H1 (cell line): Measurements from ENCODE around the gene CGB7.
"Not testable (repeated sequence)": the region's sequence is repeated elsewhere in the genome, so short reads cannot be mapped to it uniquely, and the experiment has no call there.

Experiments used
- CTCF ChIP-seq, 3 experiments: IDR thresholded peaks; 1 replicate in 2 of 3; 2 replicates in 1 of 3; pipeline versions ENCODE4 v1.5.1 to v1.6.1; 2011; ENCODE audit warnings: low read length in 3 of 3, mild to moderate bottlenecking in 3 of 3, inconsistent platforms in 2 of 3, low read depth in 1 of 3, moderate library complexity in 1 of 3; ENCODE audit not compliant: insufficient read depth in 1 of 3; ENCODE audit errors: control extremely low read depth in 1 of 3
- FOSL1 ChIP-seq: IDR thresholded peaks from 2 replicates; pipeline ENCODE4 v1.6.1; 2011; ENCODE audit warnings: mild to moderate bottlenecking, low read depth, low read length, moderate library complexity; ENCODE audit not compliant: insufficient read depth
- TF ChIP-seq, protein P1 (sequence below): IDR thresholded peaks from 2 replicates; pipeline ENCODE4 v1.6.1; 2011; ENCODE audit warnings: low read length, improper control_type of control experiment

DNA sequence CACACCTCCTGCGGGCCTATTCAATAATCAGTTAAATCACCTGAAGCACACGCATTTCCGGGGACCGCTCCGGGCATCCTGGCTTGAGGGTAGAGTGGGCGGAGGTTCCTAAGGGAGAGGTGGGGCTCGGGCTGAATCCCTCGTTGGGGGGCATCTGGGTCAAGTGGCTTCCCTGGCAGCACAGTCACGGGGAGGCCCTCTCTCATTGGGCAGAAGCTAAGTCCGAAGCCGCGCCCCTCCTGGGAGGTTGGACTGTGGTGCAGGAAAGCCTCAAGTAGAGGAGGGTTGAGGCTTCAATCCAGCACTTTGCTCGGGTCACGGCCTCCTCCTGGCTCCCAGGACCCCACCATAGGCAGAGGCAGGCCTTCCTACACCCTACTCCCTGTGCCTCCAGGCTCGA is 14.0 kb downstream of the CGB7 start, which contains the start of gene CGB5:
- not testable (repeated sequence) for TF ChIP-seq CTCF (IDR thresholded peaks at IDR 0.05; ENCODE audit: control extremely low read depth in 1 of 3, insufficient read depth in 1 of 3, low read depth in 1 of 3, low read length in 3 of 3); FOSL1
- TF ChIP-seq, protein P1, sequence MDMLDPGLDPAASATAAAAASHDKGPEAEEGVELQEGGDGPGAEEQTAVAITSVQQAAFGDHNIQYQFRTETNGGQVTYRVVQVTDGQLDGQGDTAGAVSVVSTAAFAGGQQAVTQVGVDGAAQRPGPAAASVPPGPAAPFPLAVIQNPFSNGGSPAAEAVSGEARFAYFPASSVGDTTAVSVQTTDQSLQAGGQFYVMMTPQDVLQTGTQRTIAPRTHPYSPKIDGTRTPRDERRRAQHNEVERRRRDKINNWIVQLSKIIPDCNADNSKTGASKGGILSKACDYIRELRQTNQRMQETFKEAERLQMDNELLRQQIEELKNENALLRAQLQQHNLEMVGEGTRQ = not testable (repeated sequence)
